Stimulated activated CD4-positive, alpha-beta T cell treated with anti-CD3 and anti-CD28 coated beads, Interleukin-2, amount 100 ng/mL, for 24 hours (primary cell): ENCODE results near the gene RTN4RL1.
"Not testable (repeated sequence)": the region's sequence is repeated elsewhere in the genome, so short reads cannot be mapped to it uniquely, and the experiment has no call there.

Source experiments
- DNase-seq, 2 donors: peaks; one replicate each; pipeline ENCODE4 v3.0.0-alpha.2; 2020

RTN4RL1 gene

GRCh38 chr17:1999557-2000251 is 25.4 kb downstream of the RTN4RL1 start:
- DNase-seq = no peak

- DNase-seq = peak in 1 of 2 donors; percentile 8
Measured at GRCh38 chr17:1997927-1998742, 27.0 kb downstream of the RTN4RL1 start.

DNA sequence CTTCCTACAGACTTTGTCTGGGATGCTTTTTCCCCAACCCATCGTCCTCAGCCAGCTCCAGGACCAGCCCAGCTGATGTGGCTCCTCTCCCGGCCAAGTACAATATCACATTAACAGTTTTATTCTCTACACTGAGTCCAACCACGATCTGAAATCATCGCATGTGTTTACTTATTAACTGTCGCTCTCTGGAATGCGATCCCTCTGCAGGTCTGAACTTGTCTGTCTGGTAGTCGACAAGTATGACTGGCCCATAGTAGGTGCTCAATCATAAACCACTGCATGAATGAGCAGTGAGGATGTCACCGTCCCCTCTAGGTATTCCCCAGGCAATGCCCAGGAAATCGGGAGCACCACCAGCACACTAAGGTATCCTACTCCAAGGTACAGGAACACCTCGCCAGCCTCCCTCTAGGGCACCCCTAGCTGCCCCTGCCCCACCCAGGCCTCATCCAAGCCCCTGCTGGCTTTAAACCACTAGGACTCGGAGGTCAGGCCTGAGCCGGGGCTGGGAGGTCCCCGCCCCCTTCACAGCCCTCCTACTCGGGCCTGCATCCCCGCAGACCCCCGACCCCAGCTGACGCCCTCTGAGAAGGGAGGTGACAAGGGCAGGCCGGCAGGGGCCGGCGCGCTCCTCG is 27.7 kb downstream of the RTN4RL1 start:
- no peak for DNase-seq

DNA sequence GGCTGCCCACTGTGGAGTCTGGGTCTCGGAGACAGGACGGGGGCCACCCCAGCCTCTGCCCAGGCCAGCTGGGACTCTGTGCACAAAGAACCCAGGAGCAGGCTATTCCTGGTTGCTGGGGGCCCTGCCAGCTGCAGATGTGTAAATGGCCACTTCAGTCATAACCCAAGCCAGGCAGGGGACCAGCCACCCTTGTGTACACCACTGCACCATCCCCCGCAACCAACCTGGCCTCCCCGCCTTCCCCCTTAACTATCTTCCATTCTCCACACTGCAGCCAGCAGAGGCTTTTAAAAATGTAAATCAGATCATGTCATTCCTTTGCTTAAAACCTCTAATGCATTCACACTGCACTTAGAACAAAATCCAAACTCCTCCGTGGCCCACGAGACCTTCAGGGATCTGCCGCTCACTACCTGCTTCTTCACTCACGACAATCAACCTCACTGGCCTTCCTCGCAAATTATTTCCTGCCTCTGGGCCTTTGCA is 28.3 kb downstream of the RTN4RL1 start:
- no peak for DNase-seq

DNA sequence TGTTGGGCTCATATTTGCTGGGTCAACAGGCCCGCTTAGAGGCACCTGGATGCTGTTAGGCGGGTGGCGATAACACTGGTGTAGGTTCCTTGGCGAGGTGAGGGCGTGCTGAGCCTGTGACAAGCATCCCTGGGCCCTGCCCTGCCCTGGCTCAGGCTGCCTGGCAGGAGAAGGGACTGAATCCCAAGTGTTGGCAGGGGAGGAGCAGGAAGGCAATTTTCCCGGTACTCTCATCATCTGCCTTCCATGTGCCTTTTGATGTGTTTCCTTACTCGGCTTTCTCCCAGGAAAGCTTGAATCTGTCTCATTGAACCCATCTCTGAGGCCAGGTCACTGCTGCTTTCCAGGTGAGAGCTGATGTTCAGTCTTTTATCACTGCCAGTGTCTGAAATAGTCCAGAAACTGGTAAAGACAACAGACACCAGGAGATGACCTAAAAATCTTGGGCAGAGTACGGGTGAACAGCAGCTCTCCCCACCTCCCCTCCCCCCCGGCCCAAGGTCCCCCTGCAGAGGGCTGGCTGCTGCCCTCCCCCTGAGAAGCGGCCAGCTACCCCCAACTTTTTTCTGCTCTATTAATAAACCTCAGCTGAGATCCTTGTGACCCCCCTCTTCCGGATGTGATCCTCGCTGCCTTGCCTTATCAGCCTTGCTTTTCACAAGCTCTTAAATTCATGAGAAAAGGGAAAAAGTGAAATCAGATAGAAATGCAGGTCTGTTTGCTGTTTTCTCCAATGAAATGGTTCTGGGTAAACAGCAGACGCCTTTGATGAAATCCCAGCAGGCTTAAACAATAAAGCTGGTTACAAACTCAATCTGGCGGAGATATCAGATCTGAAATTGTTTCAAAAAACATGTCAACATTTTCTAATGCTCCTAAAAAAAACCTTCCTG is 29.0 kb downstream of the RTN4RL1 start:
- DNase-seq = no peak

- DNase-seq = no peak
Measured at GRCh38 chr17:1995321-1995892, 29.7 kb downstream of the RTN4RL1 start.

GRCh38 chr17:1994707-1995106 is 30.4 kb downstream of the RTN4RL1 start:
- DNase-seq = no peak

GRCh38 chr17:1992541-1992940 is 32.6 kb downstream of the RTN4RL1 start:
- no peak for DNase-seq

- no peak for DNase-seq
Measured at GRCh38 chr17:1989135-1989534, 36.0 kb downstream of the RTN4RL1 start.

GRCh38 chr17:1986783-1987451 is 38.2 kb downstream of the RTN4RL1 start:
- no peak for DNase-seq

DNA sequence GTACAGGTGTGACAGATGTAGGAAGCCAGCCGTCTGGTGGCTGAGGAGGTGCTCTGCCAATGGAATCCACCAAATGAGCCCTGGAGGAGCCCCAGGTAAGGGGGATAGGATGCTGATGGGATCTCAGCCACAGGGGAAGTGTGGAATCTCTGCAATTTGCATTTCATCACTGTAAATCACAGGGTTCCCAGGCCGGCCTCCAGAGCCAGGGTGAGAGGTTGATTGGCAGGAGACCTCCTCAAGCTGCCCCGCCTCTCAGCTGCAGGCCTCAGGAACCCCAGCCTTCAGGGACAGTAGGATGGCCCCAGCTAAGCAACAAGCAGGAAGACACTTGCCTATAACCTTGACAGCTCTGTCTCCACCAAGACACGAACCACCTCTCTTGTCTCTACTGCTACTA is 39.4 kb downstream of the RTN4RL1 start:
- DNase-seq = no peak

DNA sequence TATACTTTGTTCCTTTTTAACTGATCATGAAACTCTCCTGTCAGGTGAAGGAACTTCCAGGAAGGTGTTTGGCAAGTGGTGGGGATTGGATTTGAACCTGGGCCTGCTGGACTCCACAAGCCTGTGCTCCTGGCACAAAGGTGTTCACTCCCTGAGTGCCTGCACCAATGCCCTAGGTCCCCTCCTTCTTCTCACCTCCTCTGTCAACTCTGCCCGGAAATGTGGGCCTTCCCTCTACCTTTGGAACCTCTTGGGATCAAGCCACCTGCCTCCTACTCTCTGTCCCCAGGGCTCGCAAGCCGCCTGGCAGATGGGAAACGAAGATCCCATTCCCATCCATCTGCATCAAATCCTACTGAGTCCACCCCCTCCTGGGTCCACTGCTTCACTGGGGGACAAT is 40.0 kb downstream of the RTN4RL1 start:
- DNase-seq = no peak

GRCh38 chr17:1982793-1983366 is 42.3 kb downstream of the RTN4RL1 start:
- DNase-seq = not testable (repeated sequence)

DNA sequence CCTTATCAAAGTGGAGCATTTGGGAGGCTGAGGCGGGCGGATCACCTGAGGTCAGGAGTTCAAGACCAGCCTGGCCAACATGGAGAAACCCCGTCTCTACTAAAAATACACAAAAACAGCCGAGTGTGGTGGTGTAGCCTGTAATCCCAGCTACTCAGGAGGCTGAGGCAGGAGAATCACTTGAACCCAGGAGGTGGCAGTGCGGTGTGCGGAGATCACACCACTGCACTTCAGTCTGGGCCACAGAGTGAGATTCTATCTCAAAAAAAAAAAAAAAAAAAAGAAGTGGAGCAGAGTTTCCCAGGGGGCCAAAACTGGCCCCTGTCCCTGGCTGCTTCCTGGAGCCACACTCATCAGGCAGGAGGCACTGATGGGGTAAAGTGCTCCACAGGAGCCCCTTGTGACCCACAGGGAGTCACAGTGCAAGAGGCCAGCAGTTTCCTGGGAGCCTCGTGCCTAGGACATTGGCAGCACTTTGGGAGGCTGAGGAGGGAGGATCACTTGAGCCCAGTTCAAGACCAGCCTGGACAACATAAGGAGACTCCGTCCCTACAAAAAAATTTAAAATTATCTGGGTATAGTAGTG is 44.4 kb downstream of the RTN4RL1 start:
- no peak for DNase-seq

DNA sequence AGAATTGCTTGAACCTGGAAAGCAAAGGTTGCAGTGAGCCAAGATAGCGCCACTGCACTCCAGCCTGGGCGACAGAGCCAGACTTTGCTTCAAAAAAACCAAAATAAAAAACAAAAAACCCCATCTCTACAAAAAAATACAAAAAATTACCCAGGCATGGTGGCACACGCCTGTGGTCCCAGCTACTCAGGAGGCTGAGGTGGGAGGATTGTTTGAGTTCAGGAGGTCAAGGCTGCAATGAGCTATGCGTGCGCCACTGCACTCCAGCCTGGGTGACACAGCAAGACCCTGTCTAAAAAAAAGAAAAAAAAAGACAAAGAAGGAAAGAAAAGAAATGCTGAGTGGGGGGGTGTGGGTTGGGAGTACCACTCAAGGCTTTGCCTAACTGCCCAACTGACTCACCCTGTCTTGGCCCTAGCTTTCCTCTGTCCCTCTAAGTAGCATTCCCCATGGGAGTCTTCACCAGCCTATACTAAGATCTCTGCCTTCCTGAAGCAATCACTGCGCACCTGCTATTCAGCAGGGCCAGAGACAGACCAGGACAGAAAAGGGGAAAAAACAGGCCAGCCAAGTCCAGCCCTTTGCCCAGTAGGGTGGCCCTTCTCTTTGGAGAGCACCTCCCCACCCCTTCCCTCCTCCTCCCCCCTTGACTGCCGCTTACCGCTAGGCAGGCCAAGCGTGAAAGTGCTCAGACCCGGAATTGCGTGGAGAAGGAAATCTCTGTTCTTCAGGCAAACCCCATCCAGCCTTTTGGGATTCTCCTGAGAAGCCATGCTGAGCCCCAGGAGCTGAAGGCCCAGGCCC is 45.8 kb downstream of the RTN4RL1 start:
- DNase-seq = no peak

- DNase-seq = no peak
Measured at GRCh38 chr17:1978396-1978949, 46.7 kb downstream of the RTN4RL1 start.

GRCh38 chr17:1977583-1978395 is 47.3 kb downstream of the RTN4RL1 start:
- DNase-seq = no peak

- no peak for DNase-seq
Measured at GRCh38 chr17:1976683-1977064, 48.5 kb downstream of the RTN4RL1 start.
